Right lobe of liver (tissue), 6 donors: ENCODE data around the gene ZNF787. TPM values are rescaled to one million over a fixed set of nuclear protein-coding genes. Genes with fewer than 3 reads are reported as not detected.

Experiments
- ATAC-seq, 4 donors: fragments of 200-7000 bp; cut with Tn5 transposase; one replicate each; pipeline ENCODE4 v1.9.1; 2020; ENCODE audit warnings: mild to moderate bottlenecking in 4 of 4, moderate library complexity in 4 of 4
- DNase-seq, 3 donors: peaks; one replicate each; pipeline ENCODE4 v3.0.0-alpha.2; 2020
- H3K27ac ChIP-seq, 3 donors: fragments of 200-600 bp; one replicate each; pipeline ENCODE4 v1.8.0; 2022
- H3K27me3 ChIP-seq, 2 donors: fragments of 200-600 bp; one replicate each; pipeline ENCODE4 v1.8.0; 2022
- H3K36me3 ChIP-seq, 4 donors: fragments of 200-600 bp; sonication (generic) in 1 of 4; one replicate each; pipeline versions ENCODE4 v1.5.1 to v1.8.0; 2017 to 2022; ENCODE audit warnings: control low read depth in 1 of 4
- H3K4me1 ChIP-seq, 4 donors: fragments of 200-600 bp; sonication (generic) in 1 of 4; one replicate each; pipeline versions ENCODE4 v1.5.1 to v1.8.0; 2017 to 2022; ENCODE audit warnings: control low read depth in 1 of 4
- H3K4me3 ChIP-seq, 3 donors: fragments of 200-600 bp; one replicate each; pipeline ENCODE4 v1.8.0; 2022
- H3K9me3 ChIP-seq, 4 donors: fragments of 200-600 bp; sonication (generic) in 1 of 4; one replicate each; pipeline versions ENCODE4 v1.5.1 to v1.8.0; 2017 to 2022; ENCODE audit warnings: control low read depth in 1 of 4
- CTCF ChIP-seq, 4 donors: fragments of 200-600 bp in 3 of 4; fragments of 450-650 bp in 1 of 4; IDR thresholded peaks; one replicate each; pipeline versions ENCODE4 v1.5.1 to v1.8.0; 2016 to 2022; ENCODE audit warnings: antibody characterized with exemption in 4 of 4, mild to moderate bottlenecking in 2 of 4
- POLR2A ChIP-seq: fragments of 450-650 bp; IDR thresholded peaks from one replicate; pipeline ENCODE4 v1.6.1; 2017; ENCODE audit warnings: antibody characterized with exemption, mild to moderate bottlenecking
- WGBS: methylation state at CpG from one replicate; pipeline ENCODE4 v1.1.6; 2018; ENCODE audit warnings: low coverage, low lambda C conversion rate; ENCODE audit not compliant: insufficient coverage; ENCODE audit errors: missing lambda C conversion rate; 5-methylcytosine and 5-hydroxymethylcytosine counted together
- intact Hi-C, 2 donors: fragments of 100-400 bp; cut with DNase I; formaldehyde crosslinking; loops; one replicate each; pipeline versions ENCODE4 v1.11.2 to v1.14.1; 2022
- total RNA-seq, 6 experiments: library from RNA; depleted of rRNA in 2 of 6; stranded (reverse); fragments of >200 nt in 2 of 6; fragmentation: NEBNext Ultra II Directional in 3 of 6; extraction: Animal tissue kit (Norgen Biotek cat#: 25700) in 3 of 6; gene quantifications; one replicate each; pipeline versions ENCODE4 v1.1.0 to v1.2.4, GENCODE V29; 2016 to 2023
- donor health status: DM: no; HTN: yes; CAD: no.
- donor health status: DM: no; HTN: no; CAD: no.
- donor health status: DM: no; HTN: no; CAD: no.
- donor health status: DM: no; HTN: yes; CAD: no.
- donor health status: DM: no; HTN: yes; CAD: no.

The ZNF787 gene
- total RNA-seq, 6 experiments from 2014 or later, result 15.8 to 26.0 (median 22.5) TPM

- TF ChIP-seq POLR2A (no peak), CTCF (IDR thresholded peaks at IDR 0.05) (no peak)
- no peaks in the 10 kb centered on the region for H3K27me3 ChIP-seq
- ATAC-seq (no peak), DNase-seq (peak in 1 of 3 donors; percentile 31)
- peaks cover 0 to 39% (median 24%) of the 10 kb centered on the region in 4 donors for H3K4me1 ChIP-seq
- peak overlapping the region; percentile 76 to 93 (median 92) for H3K27ac ChIP-seq
- intact Hi-C loops, result no loop called here
- 2% methylated on average over 4 of the region's 8 CpGs for WGBS
- H3K36me3 ChIP-seq, result no peaks in the 10 kb centered on the region
- peak overlapping the region; percentile 71 to 91 (median 88) for H3K4me3 ChIP-seq
- H3K9me3 ChIP-seq, result no peaks in the 10 kb centered on the region
Observed at GRCh38 chr19:56118666-56119581, 2.2 kb downstream of the ZNF787 start.

GRCh38 chr19:56117889-56118288, 3.2 kb downstream of the ZNF787 start:
- no peak overlapping the region for H3K27ac ChIP-seq
- ATAC-seq (no peak), DNase-seq (no peak)
- H3K27me3 ChIP-seq, result no peaks in the 10 kb centered on the region
- no CpG with 5 or more reads among the region's 9 CpGs for WGBS
- TF ChIP-seq CTCF (IDR thresholded peaks at IDR 0.05), result no peak
- no peaks in the 10 kb centered on the region for H3K36me3 ChIP-seq
- intact Hi-C loops, result no loop called here
- H3K4me1 ChIP-seq, result peaks cover 0 to 49% (median 28%) of the 10 kb centered on the region in 4 donors
- no peaks in the 10 kb centered on the region for H3K9me3 ChIP-seq
- H3K4me3 ChIP-seq, result no peak overlapping the region

GRCh38 chr19:56117376-56117884, 3.7 kb downstream of the ZNF787 start:
- intact Hi-C loops, result no loop called here
- H3K27me3 ChIP-seq, result no peaks in the 10 kb centered on the region
- H3K27ac ChIP-seq, result no peak overlapping the region
- no peak for TF ChIP-seq CTCF (IDR thresholded peaks at IDR 0.05)
- TF ChIP-seq POLR2A, result no peak
- no peak overlapping the region for H3K4me3 ChIP-seq
- no peaks in the 10 kb centered on the region for H3K36me3 ChIP-seq
- no peak for ATAC-seq
- WGBS, result 70% methylated on average over 4 of the region's 14 CpGs
- H3K4me1 ChIP-seq, result peaks cover 0 to 54% (median 30%) of the 10 kb centered on the region in 4 donors
- DNase-seq, result peak in 1 of 3 donors; percentile 38
- H3K9me3 ChIP-seq, result no peaks in the 10 kb centered on the region

- DNase-seq (no peak), ATAC-seq (no peak)
- Histone ChIP-seq H3K9me3 (no peaks in the 10 kb centered on the region), H3K4me1 (peaks cover 0 to 62% (median 36%) of the 10 kb centered on the region in 4 donors), H3K27ac (no peak overlapping the region), H3K4me3 (no peak overlapping the region), H3K36me3 (no peaks in the 10 kb centered on the region), H3K27me3 (no peaks in the 10 kb centered on the region)
- WGBS, result 28% methylated on average over 2 of the region's 6 CpGs
- no peak for TF ChIP-seq CTCF (IDR thresholded peaks at IDR 0.05)
- no peak for TF ChIP-seq POLR2A
- intact Hi-C loops, result no loop called here
Observed at GRCh38 chr19:56116606-56117005, 4.5 kb downstream of the ZNF787 start.
